Cardiac muscle cell (in vitro differentiated cells and primary cell): ENCODE measurements around the gene DYNLT4. TPM values are rescaled to one million over a fixed set of nuclear protein-coding genes. Genes with fewer than 3 reads are reported as not detected.

Experiments used
- DNase-seq, 2 donors: peaks; one replicate each; pipeline versions ENCODE4 v3.0.0 to v3.0.0-alpha.2; 2010 to 2017; ENCODE audit warnings: low read depth in 1 of 2, low spot score in 1 of 2
- H3K27ac ChIP-seq: fragments of 200-600 bp; sonication (generic); 2 replicates; pipeline ENCODE4 v1.5.1; 2016
- H3K27me3 ChIP-seq: fragments of 200-600 bp; sonication (generic); 2 replicates; pipeline ENCODE4 v1.6.0; 2016; ENCODE audit warnings: control low read depth
- H3K36me3 ChIP-seq: fragments of 200-600 bp; sonication (generic); 2 replicates; pipeline ENCODE4 v1.5.1; 2016; ENCODE audit warnings: control low read depth
- H3K4me1 ChIP-seq: fragments of 200-600 bp; sonication (generic); 2 replicates; pipeline ENCODE4 v1.8.1; 2017; ENCODE audit warnings: low read depth, mild to moderate bottlenecking, mixed run types
- H3K4me3 ChIP-seq: fragments of 200-600 bp; sonication (generic); 2 replicates; pipeline ENCODE4 v1.5.1; 2016; ENCODE audit warnings: mild to moderate bottlenecking
- H3K9me3 ChIP-seq: fragments of 200-600 bp; sonication (generic); 2 replicates; pipeline ENCODE4 v1.5.1; 2017; ENCODE audit warnings: low read depth, mild to moderate bottlenecking, control low read depth
- CTCF ChIP-seq: IDR thresholded peaks from 2 replicates; pipeline ENCODE4 v1.5.1; 2012; ENCODE audit warnings: low read depth, mild to moderate bottlenecking, low read length
- polyA plus RNA-seq: library from polyadenylated mRNA; unstranded; fragments of >200 nt; fragmentation: Nextera tagmentation; extraction: Ambion mirVana; gene quantifications from 2 replicates; pipeline ENCODE4 v1.2.1, GENCODE V29; 2016
- total RNA-seq: library from RNA; depleted of rRNA; stranded (reverse); fragments of >200 nt; gene quantifications from 2 replicates; pipeline ENCODE4 v1.2.3, GENCODE V29; 2016

DYNLT4 gene
- total and polyA plus RNA-seq, 2 experiments from 2014 or later = 0.43 TPM; not detected in 1

GRCh38 chr1:44760876-44761275 is 46.3 kb downstream of the DYNLT4 start:
- Histone ChIP-seq H3K36me3 (peaks cover 8% of the 10 kb centered on the region), H3K4me3 (no peak overlapping the region), H3K27ac (no peak overlapping the region), H3K9me3 (no peaks in the 10 kb centered on the region), H3K27me3 (no peaks in the 10 kb centered on the region), H3K4me1 (no peaks in the 10 kb centered on the region)
- no peak for TF ChIP-seq CTCF
- DNase-seq = no peak

GRCh38 chr1:44759077-44759476 is 48.1 kb downstream of the DYNLT4 start:
- Histone ChIP-seq H3K27ac (no peak overlapping the region), H3K36me3 (peaks cover 10% of the 10 kb centered on the region), H3K4me1 (no peaks in the 10 kb centered on the region), H3K27me3 (no peaks in the 10 kb centered on the region), H3K4me3 (no peak overlapping the region), H3K9me3 (no peaks in the 10 kb centered on the region)
- DNase-seq = no peak
- TF ChIP-seq CTCF = no peak

- H3K36me3 ChIP-seq = peaks cover 10% of the 10 kb centered on the region
Observed at GRCh38 chr1:44757420-44757819, 49.7 kb downstream of the DYNLT4 start.

More at GRCh38 chr1:44757420-44757819, 49.7 kb downstream of the DYNLT4 start:
- Histone ChIP-seq H3K27me3 (no peaks in the 10 kb centered on the region), H3K27ac (no peak overlapping the region), H3K9me3 (no peaks in the 10 kb centered on the region), H3K4me1 (no peaks in the 10 kb centered on the region), H3K4me3 (no peak overlapping the region)
- DNase-seq = no peak
- no peak for TF ChIP-seq CTCF

Other genes with a start within 250 kb of the DYNLT4 start
- 15.2 and 23.6 TPM in 2 replicates for gene TMEM53, start 132.9 kb downstream of the DYNLT4 start, total RNA-seq
- 29.7 and 43.0 TPM in 2 replicates for gene TMEM53, start 132.9 kb downstream of the DYNLT4 start, polyA plus RNA-seq
- 2.4 and 5.7 TPM in 2 replicates for gene ARMH1, start 132.6 kb downstream of the DYNLT4 start, total RNA-seq
- gene ARMH1, start 132.6 kb downstream of the DYNLT4 start, polyA plus RNA-seq = 2.8 and 9.0 TPM in 2 replicates
- gene RNU5D-1, start 76.2 kb downstream of the DYNLT4 start, total RNA-seq = not detected in 2 replicates
- gene RNU5D-1, start 76.2 kb downstream of the DYNLT4 start, polyA plus RNA-seq = not detected in 2 replicates
- 11.0 and 80.8 TPM in 2 replicates for gene KIF2C, start 67.5 kb downstream of the DYNLT4 start, total RNA-seq
- 10.0 and 82.5 TPM in 2 replicates for gene KIF2C, start 67.5 kb downstream of the DYNLT4 start, polyA plus RNA-seq
- gene RPS8, start 31.8 kb downstream of the DYNLT4 start, total RNA-seq = 2,166 and 2,475 TPM in 2 replicates
- 534 and 651 TPM in 2 replicates for gene RPS8, start 31.8 kb downstream of the DYNLT4 start, polyA plus RNA-seq
- 0.32 and 0.98 TPM in 2 replicates for gene BEST4, start 19.2 kb downstream of the DYNLT4 start, total RNA-seq
- gene BEST4, start 19.2 kb downstream of the DYNLT4 start, polyA plus RNA-seq = 1.4 and 1.5 TPM in 2 replicates
- 6.2 and 9.5 TPM in 2 replicates for gene PLK3, start 7.0 kb downstream of the DYNLT4 start, total RNA-seq
- gene PLK3, start 7.0 kb downstream of the DYNLT4 start, polyA plus RNA-seq = 6.3 and 12.4 TPM in 2 replicates
- gene BTBD19, start 1.2 kb upstream of the DYNLT4 start, total RNA-seq = 1.3 and 3.4 TPM in 2 replicates
- gene BTBD19, start 1.2 kb upstream of the DYNLT4 start, polyA plus RNA-seq = 0.98 and 2.1 TPM in 2 replicates
- 0.53 and 0.66 TPM in 2 replicates for gene PTCH2, start 35.9 kb upstream of the DYNLT4 start, total RNA-seq
- gene PTCH2, start 35.9 kb upstream of the DYNLT4 start, polyA plus RNA-seq = 0.65 and 0.97 TPM in 2 replicates
- 20.7 and 22.8 TPM in 2 replicates for gene EIF2B3, start 179.2 kb upstream of the DYNLT4 start, total RNA-seq
- gene EIF2B3, start 179.2 kb upstream of the DYNLT4 start, polyA plus RNA-seq = 39.7 and 62.6 TPM in 2 replicates
- gene HECTD3, start 204.0 kb upstream of the DYNLT4 start, total RNA-seq = 22.5 TPM in 2 replicates
- 22.5 and 28.1 TPM in 2 replicates for gene HECTD3, start 204.0 kb upstream of the DYNLT4 start, polyA plus RNA-seq
- gene UROD, start 204.9 kb upstream of the DYNLT4 start, total RNA-seq = 110 and 142 TPM in 2 replicates
- gene UROD, start 204.9 kb upstream of the DYNLT4 start, polyA plus RNA-seq = 200 and 237 TPM in 2 replicates